AG04450 (cell line): Measurements from ENCODE around the gene TOMT. TPM values are rescaled to one million over a fixed set of nuclear protein-coding genes. Genes with fewer than 3 reads are reported as not detected.
A peak's percentile ranks its signal among the peaks of the same experiment; 100 is the strongest.

Experiments
- CTCF ChIA-PET: fragments of 300-600, 350-600 bp; formaldehyde crosslinking; extraction: SDS; loops from one replicate; lab custom pipeline; 2022; ENCODE audit warnings: antibody characterized with exemption, inconsistent platforms; lab: Charles Lee
- POLR2A ChIA-PET: fragments of 350-600 bp; formaldehyde crosslinking; extraction: SDS; loops from one replicate; lab custom pipeline; 2021; ENCODE audit warnings: antibody characterized with exemption, inconsistent platforms; lab: Yijun Ruan, JAX
- DNase-seq: peaks from one replicate; pipeline ENCODE4 v3.0.0-alpha.2; 2011; ENCODE audit warnings: low read depth, low spot score
- H3K27ac ChIP-seq: one replicate; pipeline ENCODE4 v1.5.1; 2012; ENCODE audit warnings: low read depth, low read length, control low read depth
- H3K27me3 ChIP-seq: one replicate; pipeline ENCODE4 v1.6.0; 2012; ENCODE audit warnings: low read length; ENCODE audit not compliant: control insufficient read depth, insufficient read depth
- H3K4me3 ChIP-seq: 2 replicates; pipeline ENCODE4 v1.5.1; 2011; ENCODE audit warnings: mild to moderate bottlenecking, low read depth, low read length, control low read depth
- H3K9me3 ChIP-seq: 2 replicates; pipeline ENCODE4 v1.5.1; 2012; ENCODE audit warnings: low read length; ENCODE audit not compliant: control insufficient read depth, insufficient read depth
- CTCF ChIP-seq: IDR thresholded peaks from 2 replicates; pipeline ENCODE4 v1.5.1; 2011; ENCODE audit warnings: low read depth, low read length, control low read depth, inconsistent platforms
- polyA plus RNA-seq: library from polyadenylated mRNA; depleted of rRNA; stranded (reverse); fragments of >200 nt; gene quantifications from 2 replicates; pipeline ENCODE4 v1.2.3, GENCODE V29; 2011

The TOMT gene
- polyA plus RNA-seq, 1 experiment = not detected

GRCh38 chr11:72072348-72072747 lies 33.4 kb upstream of the TOMT start:
- no peaks in the 10 kb centered on the region for H3K27me3 ChIP-seq
- H3K4me3 ChIP-seq = no peak overlapping the region
- no peaks in the 10 kb centered on the region for H3K9me3 ChIP-seq
- DNase-seq = peak; percentile 42
- ChIA-PET POLR2A (interaction anchor here (0.5 to 1.0 kb wide), 3 partner anchors 31 to 42 kb away, joined by 3 to 6 read pairs (median 3); no protein-coding TSS in a partner anchor), CTCF (interaction anchor here (0.6 to 0.8 kb wide), 3 partner anchors 15 to 261 kb away, joined by 3 to 4 read pairs (median 3); no protein-coding TSS in a partner anchor)
- peak overlapping the region; percentile 84 for H3K27ac ChIP-seq
- TF ChIP-seq CTCF = no peak

GRCh38 chr11:72075109-72075508 lies 30.6 kb upstream of the TOMT start:
- TF ChIP-seq CTCF = peak; percentile 18; the same call in 1 of the 2 replicates
- no peak for DNase-seq
- CTCF ChIA-PET = interaction anchor here (0.6 to 1.0 kb wide), 2 partner anchors 170 to 356 kb away, joined by 3 read pairs; no protein-coding TSS in a partner anchor
- Histone ChIP-seq H3K27ac (no peak overlapping the region), H3K27me3 (no peaks in the 10 kb centered on the region), H3K4me3 (no peak overlapping the region), H3K9me3 (no peaks in the 10 kb centered on the region; the same call in 1 of the 2 replicates)
- POLR2A ChIA-PET = no interaction called here

GRCh38 chr11:72075756-72076155 lies 30.0 kb upstream of the TOMT start:
- no peak for TF ChIP-seq CTCF
- no peak overlapping the region for H3K27ac ChIP-seq
- H3K9me3 ChIP-seq = no peaks in the 10 kb centered on the region; the same call in 1 of the 2 replicates
- ChIA-PET CTCF (interaction anchor here (0.6 kb wide), 2 partner anchors 69 to 170 kb away, joined by 3 to 4 read pairs; no protein-coding TSS in a partner anchor), POLR2A (no interaction called here)
- H3K27me3 ChIP-seq = no peaks in the 10 kb centered on the region
- DNase-seq = no peak
- H3K4me3 ChIP-seq = no peak overlapping the region

- peak overlapping the region; percentile 73 for H3K4me3 ChIP-seq
- no peak for DNase-seq
- POLR2A ChIA-PET = interaction anchor here (1.3 to 1.4 kb wide), 2 partner anchors 38 to 39 kb away, joined by 4 to 5 read pairs; no protein-coding TSS in a partner anchor
Observed at GRCh38 chr11:72078477-72078876, 27.2 kb upstream of the TOMT start.

More at GRCh38 chr11:72078477-72078876, 27.2 kb upstream of the TOMT start:
- peak overlapping the region; percentile 57 for H3K27ac ChIP-seq
- no peaks in the 10 kb centered on the region for H3K27me3 ChIP-seq
- H3K9me3 ChIP-seq = no peaks in the 10 kb centered on the region; the same call in 1 of the 2 replicates
- CTCF ChIA-PET = interaction anchor here (0.8 to 2.3 kb wide), 4 partner anchors 13 to 352 kb away, joined by 4 to 18 read pairs (median 10); no protein-coding TSS in a partner anchor
- no peak for TF ChIP-seq CTCF
